HG02610 (cell line): Measurements from ENCODE around the gene HRC.
"Not testable (repeated sequence)": the region's sequence is repeated elsewhere in the genome, so short reads cannot be mapped to it uniquely, and the experiment has no call there.

Experiments
- ATAC-seq: cut with Tn5 transposase; IDR thresholded peaks from one replicate; pipeline ENCODE4 v1.9.1; 2021; ENCODE audit warnings: mild to moderate bottlenecking, moderate library complexity; ENCODE audit not compliant: unreplicated experiment

HRC gene

GRCh38 chr19:49161987-49162386 lies 6.8 kb upstream of the HRC start:
- ATAC-seq, result no peak

DNA sequence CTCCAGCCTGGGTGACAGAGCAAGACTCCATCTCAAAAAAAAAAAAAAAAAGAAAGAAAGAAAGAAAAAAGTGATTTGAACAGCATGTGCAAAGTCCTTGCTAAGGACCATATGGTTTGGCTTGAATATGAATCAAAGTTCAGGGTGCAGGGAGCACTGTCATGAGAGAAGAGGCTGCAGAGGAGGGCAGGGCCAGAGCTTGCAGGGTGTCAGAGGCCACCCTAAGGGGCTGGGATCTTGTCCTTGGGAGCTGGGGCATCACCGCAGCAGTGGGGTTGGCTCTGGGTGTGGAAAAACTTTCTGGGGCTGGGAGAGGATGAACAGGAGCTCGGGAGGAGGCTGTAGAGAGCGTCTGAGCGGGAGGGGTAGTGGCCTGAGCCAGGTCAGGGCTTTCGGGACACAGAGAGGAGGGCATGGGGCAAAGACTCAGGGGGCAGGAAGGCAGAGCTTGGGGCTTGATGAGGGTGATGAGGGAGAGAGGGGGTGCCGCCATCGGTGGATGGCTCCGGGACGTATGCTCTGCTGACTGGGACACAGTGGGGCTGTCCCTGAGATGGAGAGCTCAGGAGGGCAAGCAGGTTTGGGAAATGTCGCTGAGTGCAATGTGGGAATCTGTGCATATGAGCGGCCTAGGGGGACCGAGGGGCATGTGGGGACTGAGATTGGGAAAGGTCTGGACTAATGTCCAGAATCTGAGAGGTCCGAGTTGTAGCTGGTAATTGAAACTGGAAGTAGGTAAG lies 5.4 kb upstream of the HRC start:
- no peak for ATAC-seq

- no peak for ATAC-seq
These were observed 2.4 kb upstream of the HRC start, which contains the start of gene TRPM4 for GRCh38 chr19:49157445-49158224. TRPM4 (plus strand) TSS chr19:49157792; CDS start chr19:49157867, 75 bp downstream.

DNA sequence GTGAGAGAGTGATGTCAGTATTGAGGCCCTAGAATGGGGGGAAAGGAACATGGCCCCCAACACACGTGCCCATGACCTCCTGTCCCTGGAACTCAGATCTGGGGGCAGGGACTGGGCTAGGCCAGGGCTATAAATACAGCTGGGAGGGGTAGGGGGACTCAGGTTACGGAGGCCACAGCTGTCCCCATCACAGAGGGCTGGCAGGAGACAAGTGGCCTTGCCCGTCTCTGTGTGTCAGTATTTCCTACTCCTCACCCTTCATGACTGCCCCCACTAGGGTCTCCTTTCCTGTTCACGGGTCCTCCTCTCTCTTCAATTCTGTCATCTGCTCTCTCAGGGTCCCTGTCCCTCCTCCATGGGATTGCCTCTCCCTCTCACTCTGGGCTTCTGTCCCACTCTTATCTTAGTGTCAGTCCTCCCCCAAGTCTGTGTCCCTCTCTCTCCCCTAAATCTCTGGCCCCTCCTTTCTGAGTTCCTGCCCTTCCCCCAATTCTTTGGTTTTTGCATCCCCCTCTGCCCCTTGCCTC lies 687 bp upstream of the HRC start:
- ATAC-seq, result no peak

- ATAC-seq, result no peak
These were observed 917 bp downstream of the HRC start for GRCh38 chr19:49154279-49154678.

DNA sequence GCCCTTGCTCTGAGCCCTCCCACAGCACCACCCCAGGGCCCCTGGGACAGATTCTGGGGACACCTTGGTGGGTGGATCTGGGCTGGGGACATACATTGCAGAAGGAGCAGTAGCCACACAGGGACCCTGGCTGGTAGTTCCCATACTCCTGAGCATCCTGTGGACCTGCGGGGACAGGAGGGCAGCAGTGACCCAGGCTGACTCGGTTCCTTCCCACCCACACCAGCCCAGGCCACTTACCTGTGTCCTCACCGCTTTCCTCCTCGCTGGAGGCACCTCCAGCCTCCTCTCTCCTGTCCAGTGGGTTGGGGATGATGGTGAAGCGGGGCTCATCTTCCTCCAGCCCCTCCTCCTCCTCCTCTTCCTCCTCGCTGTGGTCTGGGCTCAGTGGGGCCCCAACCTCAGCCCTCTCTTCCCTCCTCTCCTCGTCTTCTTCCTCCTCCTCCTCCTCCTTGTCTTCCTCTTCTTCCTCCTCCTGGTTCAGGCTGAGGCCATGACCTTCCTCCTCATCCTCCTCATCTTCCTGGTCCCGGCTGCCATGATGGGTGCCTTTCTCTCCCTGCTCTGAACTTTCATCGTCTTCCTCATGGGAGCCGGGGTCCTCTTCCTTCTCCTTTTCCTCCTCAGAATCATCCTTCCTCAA lies 1.9 kb downstream of the HRC start:
- no peak for ATAC-seq

DNA sequence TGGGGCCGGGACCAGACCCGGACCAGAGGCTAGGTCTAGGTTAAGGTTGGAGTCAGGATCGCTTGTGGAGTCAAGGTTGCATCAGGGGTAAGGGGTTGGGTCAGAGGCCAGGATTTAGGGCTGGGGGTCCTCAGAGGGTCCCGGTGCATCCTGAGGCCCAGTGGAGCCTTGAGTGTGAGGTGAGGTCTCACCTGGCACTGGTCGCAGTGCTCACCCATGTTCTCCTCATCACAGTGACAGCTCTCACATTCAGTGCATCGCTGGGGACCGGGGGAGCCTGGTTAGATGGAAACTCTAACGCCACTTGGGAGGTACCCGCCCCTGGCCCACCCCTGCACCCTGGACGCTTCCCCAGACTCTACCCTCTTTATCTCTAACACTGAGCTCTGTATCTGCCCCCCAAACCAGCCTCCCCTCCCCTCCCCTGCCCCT lies 3.1 kb downstream of the HRC start:
- ATAC-seq, result no peak

- ATAC-seq, result no peak
These were observed 3.7 kb downstream of the HRC start for GRCh38 chr19:49151267-49152118.

- no peak for ATAC-seq
These were observed 4.3 kb downstream of the HRC start for GRCh38 chr19:49150944-49151243.

DNA sequence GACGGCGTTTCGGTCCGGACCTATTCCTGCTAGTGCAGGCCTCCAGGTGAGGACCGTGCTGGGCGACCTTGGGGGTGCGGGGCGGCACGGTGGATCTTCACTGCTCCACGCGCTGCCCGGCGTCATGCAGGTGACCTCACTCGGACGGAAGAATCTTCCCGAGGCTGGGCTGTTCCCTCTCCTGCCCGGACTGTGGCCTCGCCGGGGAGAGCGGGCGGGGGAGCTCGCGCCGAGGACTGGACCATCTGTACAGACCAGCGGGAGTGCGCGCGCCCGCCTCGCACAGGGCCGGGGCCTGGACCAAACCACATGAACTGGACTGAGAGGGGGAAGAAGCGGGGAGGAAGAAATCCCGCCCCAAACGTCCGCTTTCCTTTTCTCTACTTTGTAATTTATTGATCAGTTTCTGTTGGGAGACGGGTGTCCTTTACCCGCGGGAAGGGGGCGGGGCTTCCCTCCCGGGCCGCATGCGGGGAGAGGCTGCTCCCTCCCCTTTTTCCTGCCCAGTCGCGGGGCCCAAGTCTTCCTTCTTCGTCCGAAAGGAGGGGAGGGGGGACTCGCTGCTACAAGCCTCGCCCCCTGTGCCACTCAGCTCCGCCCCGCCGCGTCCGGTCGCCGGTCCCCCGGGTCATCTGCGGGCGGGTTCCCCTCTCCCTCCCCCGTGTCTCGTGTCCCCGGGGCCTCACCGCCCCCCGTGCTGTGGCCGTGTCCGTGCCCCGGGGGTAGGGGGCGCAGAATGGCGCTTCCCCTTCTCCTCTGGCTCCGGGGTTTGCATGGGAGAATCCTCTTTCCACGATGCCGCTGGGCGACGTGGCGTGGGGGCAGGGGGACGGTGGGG lies 4.9 kb downstream of the HRC start:
- no peak for ATAC-seq

DNA sequence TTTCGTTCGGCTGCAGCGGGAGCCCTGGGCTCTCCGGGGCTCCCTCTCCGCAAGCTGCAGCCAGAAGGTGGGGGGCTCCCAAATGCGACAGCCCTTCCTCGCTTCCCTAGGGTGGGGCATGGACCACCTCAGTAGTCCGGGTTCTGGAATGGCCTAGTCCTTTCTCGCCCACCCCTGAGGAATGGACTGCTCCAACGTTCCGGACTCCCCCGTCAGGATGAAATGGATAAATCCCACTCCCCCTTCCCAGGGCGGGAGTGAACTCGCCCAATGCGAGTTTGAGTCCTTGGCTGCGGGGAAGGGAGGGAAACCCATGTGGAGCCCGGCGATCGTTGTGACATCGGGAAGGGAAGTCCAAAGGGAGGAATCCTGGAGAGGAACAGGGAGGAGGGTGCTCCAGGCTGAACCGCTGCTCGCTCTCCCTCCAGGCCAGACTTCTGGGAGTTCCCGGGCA lies 5.5 kb downstream of the HRC start:
- ATAC-seq, result no peak

DNA sequence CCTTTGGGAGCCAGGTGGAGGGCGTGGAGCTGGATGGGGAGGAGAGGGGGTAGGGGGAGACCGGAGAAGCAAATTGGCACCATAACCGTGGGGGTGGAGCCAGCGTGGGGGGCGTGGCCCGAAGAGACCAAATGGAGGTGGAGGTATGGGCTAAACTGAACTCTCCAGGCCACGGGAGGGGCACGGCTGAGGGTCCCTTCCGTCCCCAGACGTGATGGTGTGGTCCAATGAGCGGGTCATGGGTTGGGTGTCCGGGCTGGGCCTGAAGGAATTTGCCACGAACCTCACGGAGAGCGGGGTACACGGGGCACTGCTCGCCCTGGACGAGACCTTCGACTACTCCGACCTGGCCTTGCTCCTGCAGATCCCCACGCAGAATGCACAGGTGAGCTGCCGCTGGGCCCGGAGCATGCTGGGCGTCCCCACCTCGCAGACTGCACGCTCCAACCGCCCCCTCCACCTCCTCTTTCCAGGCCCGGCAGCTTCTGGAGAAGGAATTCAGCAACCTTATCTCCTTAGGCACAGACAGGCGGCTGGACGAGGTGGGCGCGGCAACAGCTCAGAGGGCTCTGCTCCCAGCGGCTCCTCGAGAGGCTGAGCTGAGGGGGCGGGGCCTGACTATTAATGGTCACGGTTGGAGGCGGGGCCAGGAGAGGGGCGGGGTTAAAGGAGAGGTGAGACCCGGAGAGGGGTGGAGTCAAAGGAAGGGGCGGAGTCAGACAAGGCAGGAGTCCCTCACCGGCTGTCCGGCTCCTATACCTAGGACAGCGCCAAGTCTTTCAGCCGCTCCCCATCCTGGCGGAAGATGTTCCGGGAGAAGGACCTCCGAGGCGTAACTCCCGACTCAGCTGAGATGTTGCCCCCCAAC lies 6.2 kb downstream of the HRC start:
- no peak for ATAC-seq

GRCh38 chr19:49148044-49148682 lies 7.0 kb downstream of the HRC start:
- no peak for ATAC-seq

DNA sequence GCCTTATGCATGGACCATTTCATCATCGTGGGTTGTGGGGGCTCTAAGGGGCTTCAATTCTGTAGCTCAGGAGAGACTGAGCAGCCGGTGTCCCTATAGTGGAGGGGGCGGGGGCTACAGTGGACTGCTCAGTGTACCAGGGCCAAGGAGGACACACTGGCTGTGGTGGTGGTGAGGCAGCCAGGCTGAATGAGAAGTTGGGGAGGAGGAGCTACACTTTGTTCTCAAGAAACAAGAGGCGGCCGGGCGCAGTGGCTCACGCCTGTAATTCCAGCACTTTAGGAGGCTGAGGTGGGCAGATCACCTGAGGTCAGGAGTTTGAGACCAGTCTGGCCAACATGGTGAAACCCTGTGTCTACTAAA lies 8.8 kb downstream of the HRC start:
- not testable (repeated sequence) for ATAC-seq

- no peak for ATAC-seq
These were observed 9.4 kb downstream of the HRC start for GRCh38 chr19:49145573-49146407.

DNA sequence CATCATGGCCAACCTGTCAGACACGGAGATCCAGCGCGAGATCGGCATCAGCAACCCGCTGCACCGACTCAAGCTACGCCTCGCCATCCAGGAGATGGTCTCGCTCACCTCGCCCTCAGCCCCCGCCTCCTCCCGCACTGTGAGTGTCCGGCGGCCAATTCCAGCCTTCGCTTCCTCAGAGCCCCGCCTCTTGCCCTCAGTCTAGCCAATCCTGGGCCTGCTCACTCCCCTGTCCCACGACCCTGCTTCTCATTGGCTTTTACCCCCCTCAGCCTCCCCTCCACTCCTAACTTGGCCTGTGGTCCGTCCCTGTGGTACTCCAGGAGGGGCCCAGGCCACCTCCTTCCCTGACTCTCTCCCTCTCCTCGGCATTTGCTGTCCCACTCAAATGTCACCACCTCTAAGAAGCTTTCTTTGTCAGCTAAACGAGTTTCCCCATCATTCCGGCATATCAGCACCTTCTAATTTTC lies 12.3 kb downstream of the HRC start:
- ATAC-seq, result peak; percentile 38

DNA sequence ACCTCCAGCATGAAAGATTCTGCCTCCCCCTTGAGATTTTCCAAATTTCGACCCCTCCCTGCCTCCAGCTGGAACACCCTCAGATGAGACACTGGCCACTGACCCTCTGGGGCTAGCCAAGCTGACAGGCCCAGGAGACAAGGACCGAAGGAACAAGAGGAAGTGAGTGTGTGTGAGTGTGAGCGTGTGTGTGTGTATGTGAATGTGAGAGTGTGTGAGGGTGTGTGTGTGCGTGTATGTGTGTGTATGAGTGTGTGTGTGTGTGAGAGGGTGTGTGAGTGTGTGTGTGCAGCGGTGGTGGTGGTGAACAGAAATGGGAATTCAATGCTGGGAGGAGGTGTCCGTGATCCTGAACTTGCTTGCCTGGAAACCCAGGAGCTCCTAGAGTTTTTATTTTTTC lies 13.8 kb downstream of the HRC start:
- ATAC-seq, result no peak
